Activated gamma-delta T cell treated with Interleukin-2 at 50 U/mL for 16 hours (primary cell): ENCODE results near the gene ATL3.
"Not testable (repeated sequence)": the region's sequence is repeated elsewhere in the genome, so short reads cannot be mapped to it uniquely, and the experiment has no call there.

Source experiments
- DNase-seq: peaks from one replicate; pipeline ENCODE4 v3.0.0-alpha.2; 2020

The ATL3 gene

DNA sequence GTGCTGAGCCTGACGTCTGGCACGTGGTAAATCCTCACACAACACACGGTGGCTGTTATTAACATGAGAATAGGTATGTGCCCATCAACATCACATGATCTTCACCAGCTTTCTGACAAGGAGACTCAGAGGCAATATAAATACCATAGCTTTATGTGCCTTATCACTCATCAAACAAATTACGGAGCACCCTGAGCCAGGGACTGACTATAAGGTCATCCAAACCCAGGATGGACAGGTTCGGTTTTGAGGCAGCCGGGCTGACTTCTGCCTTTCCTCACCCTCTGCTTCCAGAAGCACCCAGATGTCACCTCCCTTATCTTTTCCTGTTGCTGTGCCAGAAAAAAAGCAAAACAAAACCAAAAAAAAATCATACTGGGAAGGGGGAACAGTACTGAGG is 51.2 kb downstream of the ATL3 start:
- DNase-seq: no peak

DNA sequence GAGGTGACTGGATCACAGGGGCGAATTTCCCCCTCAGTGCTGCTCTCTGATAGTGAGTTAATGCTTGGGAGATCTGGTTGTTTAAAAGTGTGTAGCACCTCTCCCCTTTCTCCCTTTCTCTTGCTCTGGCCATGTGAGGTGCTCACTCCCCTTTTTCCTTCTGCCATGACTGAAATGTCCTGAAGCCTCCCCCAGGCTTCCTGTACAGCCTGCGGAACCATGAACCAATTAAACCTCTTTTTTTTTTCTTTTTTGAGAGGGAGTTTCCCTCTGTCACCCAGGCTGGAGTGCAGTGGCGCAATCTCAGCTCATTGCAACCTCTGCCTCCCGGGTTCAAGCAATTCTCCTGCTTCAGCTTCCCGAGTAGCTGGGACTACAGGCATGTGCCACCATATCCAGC is 53.5 kb downstream of the ATL3 start:
- not testable (repeated sequence) for DNase-seq

DNA sequence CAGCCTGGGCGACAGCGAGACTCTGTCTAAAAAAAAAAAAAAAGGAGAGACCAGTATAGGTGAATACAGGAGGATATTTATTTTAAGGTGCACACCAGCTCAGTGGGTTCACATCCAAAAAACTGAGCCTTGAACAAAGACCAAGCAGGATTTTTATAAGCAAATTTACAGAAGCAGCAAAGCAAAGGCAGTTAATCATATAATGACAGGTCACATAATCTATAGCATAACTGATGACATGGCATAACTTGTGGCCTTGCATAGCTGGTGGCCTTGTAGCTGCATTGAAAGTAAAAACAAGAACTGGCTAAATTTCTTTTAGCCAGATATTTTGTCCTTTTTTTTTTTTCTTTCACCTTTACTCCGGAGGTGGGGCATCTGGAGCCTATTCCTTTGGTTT is 54.2 kb downstream of the ATL3 start:
- DNase-seq: no peak

DNA sequence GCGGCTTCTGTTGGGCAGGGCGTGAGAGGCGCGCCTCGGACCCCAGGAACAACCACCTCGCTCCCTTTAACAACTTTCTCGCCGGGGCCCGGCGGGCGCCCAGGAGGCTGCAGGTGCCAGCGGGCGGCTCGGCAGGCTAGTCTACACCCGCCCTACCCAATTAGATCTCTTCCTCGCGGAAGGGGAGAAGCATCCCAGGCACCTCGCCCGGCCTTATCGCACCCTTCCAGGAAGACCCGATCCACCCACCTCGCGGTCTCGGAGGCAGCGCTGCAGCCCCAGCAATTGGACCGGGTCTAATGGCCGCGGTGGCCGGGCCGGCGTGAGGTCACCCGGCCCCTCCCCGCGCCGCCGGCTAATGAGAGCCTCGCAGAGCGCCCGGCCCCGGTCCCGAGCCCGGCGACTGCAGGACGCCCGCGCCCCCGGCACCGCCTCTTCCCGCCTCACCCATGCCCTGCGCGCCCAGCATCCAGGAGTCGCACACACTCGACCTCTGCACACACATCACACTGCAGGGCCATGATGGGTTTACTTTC is 57.0 kb downstream of the ATL3 start, which contains the start of gene PLAAT3:
TSS of gene PLAAT3 (minus strand) at position 298 of the 536 bp plus-strand sequence. CDS start 419 bp downstream, outside the sequence.
- peak; percentile 22 for DNase-seq

DNA sequence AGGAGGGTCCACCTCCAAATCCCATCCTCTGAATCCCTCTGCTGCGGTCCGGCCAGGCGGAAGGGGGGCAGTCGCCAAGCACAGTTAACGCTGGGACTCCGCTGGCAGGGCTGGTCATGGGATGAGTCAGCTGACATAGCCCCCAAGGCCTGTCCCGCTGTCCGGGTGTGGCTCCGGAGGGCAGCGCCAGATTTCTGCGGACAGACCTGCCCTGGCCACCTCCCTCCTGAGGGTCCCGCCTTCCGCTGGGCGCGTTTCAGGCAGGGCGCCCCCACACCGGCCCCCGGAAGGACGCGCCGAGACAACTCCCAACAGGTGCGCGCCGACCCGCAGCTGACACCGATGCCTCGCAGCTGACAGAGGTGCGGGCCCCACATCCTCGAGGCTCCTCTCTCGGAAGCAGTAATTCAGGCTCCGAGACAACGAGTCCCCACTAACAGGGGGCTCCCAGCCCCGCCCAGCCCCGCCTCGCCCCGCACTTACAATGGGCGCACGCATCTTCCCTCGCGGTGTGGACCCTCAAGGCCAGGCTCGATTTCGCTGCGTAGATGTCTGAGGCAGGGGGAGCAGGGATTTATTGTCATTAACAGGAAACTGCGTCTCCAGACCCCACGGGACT is 57.5 kb downstream of the ATL3 start:
- DNase-seq: peak; percentile 47

DNA sequence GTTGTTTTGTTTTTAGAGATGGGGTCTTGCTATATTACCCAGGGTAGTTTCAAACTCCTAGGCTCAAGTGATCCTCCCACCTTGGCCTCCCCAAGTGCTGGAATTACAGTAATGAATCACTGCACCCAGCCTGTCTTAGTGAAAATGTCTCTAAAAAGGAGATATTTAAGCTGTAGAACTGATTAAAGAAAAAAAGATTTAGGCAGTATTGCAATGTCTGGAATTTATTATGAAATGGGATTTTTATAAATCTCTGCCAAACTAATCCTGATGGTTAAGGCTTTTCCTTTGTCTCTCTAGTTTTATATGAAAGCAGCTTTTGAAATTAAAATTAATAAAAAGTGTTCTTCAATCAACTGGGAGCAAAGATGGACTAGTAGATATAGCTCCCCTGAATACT is 59.0 kb downstream of the ATL3 start:
- DNase-seq: no peak

DNA sequence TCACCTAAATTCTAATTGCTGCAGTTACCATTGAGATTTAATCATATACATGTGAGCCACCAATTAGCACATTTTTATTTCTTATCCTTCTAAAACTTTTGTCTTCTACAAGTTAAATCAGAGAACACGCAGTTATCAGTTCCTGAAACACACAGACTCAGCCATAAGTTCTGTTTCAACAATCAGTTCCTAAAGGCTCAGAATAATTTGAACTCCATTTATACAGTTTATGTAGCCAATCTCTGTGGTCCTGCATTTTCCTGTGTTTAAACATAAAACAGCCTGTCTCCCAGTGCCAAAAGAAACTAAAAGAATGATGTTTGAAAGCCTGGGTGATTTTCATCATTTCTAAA is 59.8 kb downstream of the ATL3 start:
- no peak for DNase-seq

DNA sequence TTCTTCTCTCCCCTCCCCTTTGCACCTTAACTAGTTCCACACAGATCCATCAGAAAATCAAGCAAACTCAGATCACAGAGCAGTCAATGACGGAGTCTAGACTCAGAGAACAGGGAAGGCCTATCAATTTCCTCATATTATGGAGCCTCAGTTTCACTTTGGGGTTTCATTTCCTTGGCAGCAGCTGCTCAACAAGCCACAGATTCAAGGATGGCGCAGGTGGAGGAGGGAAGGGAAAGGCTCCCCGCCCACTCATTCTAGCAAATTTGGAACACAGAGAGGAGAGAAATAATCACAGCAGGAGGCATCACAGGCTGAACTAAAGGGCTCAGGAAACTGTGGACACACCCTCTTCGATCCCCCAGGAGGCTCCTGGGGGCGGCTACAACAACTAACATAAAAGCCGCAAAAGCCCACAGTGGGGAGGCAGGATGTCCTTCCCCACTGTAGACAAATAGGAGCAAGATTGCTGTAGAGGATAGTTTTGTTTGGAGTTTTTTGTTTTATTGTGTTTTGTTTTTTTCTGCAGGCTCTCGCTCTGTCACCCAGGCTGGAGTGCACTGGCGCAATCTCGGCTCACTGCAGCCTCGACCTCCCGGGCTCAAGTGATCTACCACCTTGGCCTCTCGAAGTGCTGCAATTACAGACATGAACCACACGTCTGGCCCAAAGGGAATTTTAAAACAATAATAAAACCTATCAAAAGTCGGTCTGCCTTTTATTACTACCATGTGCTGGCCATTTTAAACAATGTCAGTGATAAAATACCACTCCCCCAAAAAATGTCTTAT is 60.4 kb downstream of the ATL3 start:
- DNase-seq: no peak

DNA sequence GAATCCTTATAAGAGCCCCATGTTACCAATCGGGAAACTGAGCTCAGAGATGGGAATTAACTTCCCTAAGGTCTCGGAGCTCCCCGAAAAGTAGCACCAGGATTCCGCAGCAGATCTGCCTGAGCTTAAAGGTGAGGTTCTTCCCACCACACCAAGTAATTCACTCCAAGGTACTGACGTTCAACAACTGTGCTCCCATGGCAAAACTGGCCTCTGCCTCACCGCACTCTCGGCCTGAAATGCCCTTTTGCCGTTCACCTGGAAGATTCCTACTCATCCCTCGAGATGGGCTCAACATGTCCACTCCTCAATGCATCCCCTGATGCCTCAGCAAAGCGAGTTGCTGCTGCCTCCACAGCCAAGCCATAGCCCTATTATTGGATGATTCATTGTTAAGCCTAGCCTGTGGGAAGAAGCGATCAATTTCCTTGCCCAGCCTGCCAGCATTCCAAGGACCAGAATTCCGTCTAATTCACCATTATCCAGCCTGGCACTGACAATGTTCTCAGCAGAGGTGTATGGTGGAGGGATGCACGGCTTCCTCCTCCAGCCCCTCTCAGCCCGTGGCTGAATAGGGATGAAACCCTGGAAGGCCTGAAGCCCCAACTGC is 61.1 kb downstream of the ATL3 start:
- no peak for DNase-seq

DNA sequence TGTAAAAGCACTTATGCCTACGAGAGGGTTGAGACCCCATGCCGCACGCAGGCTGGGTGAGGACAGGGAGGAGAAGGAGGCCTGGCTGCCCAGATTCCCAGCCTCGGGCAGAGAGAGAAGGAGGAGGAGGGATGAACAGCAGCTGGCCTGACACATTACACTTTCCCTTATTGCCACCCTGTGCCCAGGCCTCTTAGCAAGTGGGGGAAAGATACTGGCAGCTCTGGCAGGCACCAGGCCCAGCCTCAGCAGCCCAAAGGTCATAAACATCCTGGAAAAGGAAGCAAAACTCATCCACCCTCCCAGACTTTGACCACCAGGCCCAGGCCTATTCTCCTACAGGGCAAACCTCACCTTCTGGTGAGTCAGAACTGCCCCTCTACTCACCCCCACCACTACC is 61.6 kb downstream of the ATL3 start:
- DNase-seq: no peak

DNA sequence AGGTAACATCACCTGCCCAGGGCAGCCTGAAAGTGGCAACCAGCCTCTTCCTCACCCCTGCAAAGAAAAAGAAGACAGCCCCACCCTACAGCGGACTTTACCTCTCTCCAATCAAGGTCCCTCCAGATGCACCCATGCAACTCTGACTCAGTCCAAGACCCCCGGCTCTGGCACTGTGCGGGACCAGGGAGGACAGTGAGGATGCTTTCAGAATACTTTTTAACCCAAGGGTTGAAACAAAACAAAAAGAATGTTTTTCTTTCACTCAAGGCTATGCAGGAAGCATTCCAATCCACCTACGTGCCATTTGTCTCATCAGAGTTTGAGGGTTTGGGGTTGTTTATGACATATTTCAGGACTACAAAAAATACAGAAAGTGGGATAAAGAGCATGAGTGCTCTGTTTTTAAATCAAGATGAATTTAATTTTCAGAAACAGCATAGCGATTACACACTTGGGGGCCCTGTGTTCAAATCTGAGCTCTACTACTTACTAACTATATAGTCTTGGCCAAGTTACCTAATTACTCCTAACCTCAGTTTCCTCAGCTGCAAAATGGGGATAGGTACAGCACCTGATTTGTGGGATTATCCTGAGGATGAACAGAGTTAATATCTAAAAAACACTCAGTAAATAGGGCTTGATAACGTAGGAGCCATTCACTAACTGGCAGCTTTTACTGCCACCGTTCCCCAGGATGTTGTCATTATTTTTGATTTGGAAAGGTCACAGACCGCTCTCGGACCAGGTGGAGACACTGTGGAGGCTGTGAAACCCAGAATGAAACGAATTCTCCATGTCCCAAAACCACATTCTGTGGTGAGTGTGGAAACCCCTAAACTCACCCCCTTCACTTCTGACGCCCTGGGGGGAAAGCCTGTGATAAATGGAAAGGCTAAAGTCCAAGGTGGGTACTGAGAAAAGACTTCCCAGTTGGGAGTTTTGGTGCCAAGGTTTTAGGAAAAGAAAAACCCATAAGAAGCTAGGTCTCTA is 62.5 kb downstream of the ATL3 start:
- DNase-seq: no peak

DNA sequence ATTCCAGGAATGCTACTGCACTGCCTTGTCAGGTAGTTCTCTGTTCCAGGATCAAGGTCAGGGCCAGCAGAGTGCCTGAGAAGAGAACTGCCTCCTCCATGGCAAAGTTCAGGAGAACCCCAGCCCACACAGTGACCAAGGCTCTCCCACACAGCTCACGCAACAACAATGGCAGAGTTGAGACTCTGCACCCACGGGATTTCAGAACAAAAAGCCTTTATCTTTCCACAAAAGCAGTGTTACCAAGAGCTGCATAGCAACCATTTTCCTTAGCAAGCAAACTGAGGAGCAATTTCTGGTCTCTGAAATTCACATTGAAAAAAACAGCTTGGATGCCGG is 68.0 kb downstream of the ATL3 start:
- no peak for DNase-seq

DNA sequence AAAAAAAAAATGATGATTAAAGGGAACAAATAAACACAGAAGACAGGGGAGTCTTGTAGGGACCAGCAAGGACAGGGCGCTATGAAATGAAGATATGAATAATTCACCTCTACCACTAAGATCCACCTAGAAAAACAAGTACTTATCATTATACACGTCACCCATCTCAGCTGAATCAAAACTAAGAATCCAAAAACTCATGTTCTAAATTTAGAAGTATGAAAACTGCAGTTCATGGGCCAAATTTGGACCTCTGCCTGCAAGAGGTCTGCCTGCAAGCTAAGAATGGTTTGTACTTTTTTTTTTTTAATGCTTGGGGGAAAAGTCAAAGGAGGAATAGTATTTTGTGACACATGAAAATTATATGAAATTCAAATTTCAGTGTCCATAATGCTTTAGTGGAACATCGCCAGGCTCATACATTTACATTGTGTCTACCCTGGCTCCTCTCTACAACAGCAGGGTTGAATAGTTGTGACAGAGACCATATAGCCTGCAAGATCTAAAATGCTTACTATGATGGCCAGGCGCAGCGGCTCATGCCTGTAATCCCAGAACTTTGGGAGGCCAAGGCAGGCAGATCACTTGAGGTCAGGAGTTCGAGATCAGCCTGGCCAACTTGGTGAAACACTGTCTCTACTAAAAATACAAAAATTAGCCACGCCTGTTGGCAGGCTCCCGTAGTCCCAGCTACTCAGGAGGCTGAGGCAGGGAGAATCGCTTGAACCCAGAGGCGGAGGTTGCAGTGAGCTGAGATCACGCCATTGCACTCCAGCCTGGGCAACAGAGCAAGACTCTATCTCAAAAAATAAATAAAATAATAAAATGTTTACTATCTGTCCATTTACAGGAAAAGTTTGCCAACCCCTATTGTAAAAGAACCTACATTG is 68.6 kb downstream of the ATL3 start:
- DNase-seq: not testable (repeated sequence)

DNA sequence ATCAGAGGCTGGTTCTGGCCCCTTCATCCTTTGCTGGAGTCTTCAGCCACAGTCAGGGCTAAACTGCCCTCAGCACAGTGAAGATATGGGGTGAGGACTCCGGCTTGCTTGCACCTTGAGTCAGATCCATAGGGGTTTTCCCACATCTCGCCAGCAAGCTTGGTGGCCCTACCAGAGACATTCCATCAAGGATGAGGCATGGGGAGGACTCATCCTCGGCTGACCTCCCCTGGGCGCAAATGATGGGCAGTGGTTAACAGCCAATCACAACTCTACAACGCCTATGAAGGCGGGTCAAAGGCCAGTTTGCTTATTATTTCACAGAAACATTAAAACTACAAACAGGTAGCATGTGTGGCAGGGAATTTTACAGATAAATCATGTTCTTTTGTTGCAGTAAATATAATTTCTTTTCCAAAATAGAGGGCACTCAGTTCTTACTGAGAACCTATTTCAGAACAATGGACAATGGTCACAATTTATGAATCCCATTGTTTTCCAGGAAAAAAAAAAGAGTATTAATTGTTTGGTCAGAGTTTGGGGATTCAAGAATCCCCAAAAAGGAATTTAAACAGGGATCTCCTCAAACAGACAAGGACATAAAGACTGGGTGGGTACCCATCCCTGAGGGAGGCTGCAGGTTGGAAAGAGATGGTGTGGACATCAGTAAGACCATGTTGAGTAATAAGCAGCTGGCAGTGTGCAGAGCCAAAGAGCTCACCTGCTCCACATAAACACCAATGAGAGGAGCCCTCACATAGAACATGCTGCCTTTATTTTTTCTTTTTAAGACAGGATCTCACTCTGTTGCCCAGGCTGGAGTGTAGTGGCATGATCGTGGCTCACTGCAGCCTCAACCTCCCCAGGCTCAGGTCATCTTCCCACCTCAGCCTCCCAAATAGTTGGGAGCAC is 71.7 kb downstream of the ATL3 start:
- no peak for DNase-seq

DNA sequence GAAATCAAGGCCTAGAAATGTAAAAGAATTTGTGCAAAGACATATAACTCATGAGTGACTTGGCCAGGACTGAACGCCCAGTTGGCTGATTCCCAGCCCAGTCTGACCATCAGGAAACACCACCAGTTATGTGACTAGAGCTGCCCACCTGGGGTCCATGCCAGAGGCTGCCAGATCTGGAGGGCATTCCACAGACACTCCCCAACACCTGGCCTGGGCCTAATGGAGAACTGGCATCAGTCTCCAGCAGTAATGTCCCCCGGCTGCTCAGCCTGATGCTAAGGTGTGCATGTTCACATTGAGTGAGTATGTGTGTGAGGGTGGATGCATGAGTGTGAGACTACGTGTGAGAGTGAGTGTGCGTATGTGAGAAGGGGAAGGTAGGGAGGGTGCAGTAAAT is 72.6 kb downstream of the ATL3 start:
- DNase-seq: no peak

DNA sequence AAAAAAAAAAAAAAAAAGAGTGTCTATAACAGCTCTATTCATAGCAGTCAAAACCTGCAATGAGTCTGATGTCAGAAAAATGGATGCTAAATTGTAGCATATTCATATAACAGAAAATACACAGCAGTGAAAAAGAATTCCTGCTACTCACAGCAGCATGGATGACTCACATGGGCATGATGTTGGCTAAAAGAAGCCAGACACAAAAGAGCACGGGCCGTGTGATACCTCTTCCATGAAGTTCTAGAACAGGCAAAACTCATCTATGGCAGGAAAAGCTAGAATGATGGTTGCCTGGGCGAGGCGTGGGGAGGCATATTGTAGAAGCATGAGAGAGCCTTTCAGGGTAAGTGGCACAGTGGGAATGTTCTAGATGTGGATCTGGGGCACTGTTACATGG is 75.9 kb downstream of the ATL3 start:
- DNase-seq: no peak

DNA sequence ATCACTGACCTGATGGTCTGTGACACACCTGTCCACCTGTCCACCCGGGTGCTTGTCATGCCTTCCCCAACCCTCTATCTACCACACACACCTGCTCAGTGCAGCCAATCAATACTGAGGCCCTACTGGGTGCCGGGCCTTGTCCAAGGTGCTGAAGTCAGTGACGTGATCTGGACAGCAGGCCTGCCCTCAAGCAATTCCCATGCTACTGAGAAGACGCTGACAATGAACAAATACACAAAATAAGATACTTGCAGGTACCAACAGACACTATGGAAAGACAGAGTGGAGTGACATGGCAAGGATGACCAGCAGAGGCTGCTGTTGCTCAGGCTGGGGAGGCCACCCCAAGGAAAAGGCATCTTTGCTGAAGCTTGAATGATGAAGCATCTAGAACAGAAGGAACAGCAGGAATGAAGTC is 78.2 kb downstream of the ATL3 start:
- no peak for DNase-seq

DNA sequence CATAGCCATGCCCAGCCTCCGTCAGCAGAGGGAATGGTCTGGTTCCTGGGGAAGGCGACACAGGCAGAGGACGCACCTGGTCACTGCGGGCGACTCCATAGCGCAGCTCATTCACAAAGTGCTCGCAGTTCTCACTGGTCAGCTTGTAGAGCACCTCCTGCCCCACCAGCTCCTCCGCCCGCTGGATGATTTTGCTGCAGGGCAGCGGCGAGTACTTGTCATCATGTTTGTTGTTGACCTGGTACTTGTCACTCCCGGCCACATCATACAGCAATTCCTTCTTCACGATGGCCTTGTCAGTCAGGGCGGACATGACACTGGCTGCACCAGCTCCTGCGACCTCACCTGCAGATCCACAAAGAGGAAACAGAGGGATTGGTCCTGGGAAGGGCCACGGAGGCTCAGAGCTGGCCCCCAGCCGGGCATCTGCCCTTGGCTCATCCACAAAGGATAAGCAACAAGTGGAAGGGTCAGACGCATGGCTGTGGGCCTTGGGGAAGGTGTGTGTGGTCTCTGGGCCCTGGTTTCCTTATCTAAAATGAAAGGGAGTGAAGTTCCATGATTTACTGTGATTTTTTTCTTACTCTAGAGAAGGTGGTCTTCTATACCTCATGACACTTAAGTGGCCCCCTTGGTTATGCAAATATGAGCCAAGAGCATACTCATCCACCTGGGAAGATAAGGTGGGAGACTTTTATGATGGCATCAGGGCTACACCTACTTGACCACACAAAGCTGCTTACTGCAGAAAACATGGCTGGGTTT is 81.0 kb downstream of the ATL3 start:
- DNase-seq: no peak

DNA sequence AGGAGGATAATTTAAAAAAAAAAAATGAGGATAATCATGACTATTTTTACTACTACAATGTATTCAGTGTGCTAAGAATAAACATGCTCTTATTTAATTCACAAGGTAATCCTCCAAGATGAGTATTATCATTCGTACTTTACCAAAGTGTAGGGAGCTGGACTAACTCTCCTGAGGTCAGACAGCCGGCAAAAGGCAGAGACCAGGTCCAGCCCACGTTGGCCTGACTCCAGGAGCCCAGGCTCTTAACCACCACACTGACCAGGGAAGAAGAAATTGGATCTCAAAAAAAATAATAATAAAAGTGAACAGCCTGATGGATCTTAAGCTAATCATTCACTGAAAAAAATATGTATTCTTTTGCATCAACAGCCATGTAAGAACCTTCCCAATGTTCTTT is 82.2 kb downstream of the ATL3 start:
- no peak for DNase-seq
